Peyer's patch (tissue), 4 donors: Measurements from ENCODE around the gene CACHD1.

ENCODE experiments used
- POLR2A ChIP-seq, 2 donors: fragments of 450-650 bp; IDR thresholded peaks; one replicate each; pipeline ENCODE4 v1.5.1; 2017; ENCODE audit warnings: antibody characterized with exemption in 2 of 2, mild to moderate bottlenecking in 2 of 2, moderate library complexity in 2 of 2
- TF ChIP-seq, protein P1 (sequence below), 6 experiments: fragments of 450-650 bp in 4 of 6; fragments of 200-600 bp in 2 of 6; sonication (generic) in 1 of 6; IDR thresholded peaks; one replicate each; pipeline ENCODE4 v1.5.1; 2017 to 2019; ENCODE audit warnings: antibody characterized with exemption in 6 of 6, mild to moderate bottlenecking in 3 of 6, moderate library complexity in 1 of 6

- TF ChIP-seq, protein P1, sequence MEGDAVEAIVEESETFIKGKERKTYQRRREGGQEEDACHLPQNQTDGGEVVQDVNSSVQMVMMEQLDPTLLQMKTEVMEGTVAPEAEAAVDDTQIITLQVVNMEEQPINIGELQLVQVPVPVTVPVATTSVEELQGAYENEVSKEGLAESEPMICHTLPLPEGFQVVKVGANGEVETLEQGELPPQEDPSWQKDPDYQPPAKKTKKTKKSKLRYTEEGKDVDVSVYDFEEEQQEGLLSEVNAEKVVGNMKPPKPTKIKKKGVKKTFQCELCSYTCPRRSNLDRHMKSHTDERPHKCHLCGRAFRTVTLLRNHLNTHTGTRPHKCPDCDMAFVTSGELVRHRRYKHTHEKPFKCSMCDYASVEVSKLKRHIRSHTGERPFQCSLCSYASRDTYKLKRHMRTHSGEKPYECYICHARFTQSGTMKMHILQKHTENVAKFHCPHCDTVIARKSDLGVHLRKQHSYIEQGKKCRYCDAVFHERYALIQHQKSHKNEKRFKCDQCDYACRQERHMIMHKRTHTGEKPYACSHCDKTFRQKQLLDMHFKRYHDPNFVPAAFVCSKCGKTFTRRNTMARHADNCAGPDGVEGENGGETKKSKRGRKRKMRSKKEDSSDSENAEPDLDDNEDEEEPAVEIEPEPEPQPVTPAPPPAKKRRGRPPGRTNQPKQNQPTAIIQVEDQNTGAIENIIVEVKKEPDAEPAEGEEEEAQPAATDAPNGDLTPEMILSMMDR (IDR thresholded peaks at IDR 0.05), result no peak
- no peak for TF ChIP-seq POLR2A (IDR thresholded peaks at IDR 0.05)
These were observed 209.2 kb downstream of the CACHD1 start for GRCh38 chr1:64679177-64679576.
